NCI-H510A (cell line): ENCODE results near the gene TNFRSF4.
"Not testable (repeated sequence)": the region's sequence is repeated elsewhere in the genome, so short reads cannot be mapped to it uniquely, and the experiment has no call there.

Experiments used
- DNase-seq: peaks from one replicate; lab custom pipeline; 2025; lab: John Stamatoyannopoulos, UW

TNFRSF4 gene

DNA sequence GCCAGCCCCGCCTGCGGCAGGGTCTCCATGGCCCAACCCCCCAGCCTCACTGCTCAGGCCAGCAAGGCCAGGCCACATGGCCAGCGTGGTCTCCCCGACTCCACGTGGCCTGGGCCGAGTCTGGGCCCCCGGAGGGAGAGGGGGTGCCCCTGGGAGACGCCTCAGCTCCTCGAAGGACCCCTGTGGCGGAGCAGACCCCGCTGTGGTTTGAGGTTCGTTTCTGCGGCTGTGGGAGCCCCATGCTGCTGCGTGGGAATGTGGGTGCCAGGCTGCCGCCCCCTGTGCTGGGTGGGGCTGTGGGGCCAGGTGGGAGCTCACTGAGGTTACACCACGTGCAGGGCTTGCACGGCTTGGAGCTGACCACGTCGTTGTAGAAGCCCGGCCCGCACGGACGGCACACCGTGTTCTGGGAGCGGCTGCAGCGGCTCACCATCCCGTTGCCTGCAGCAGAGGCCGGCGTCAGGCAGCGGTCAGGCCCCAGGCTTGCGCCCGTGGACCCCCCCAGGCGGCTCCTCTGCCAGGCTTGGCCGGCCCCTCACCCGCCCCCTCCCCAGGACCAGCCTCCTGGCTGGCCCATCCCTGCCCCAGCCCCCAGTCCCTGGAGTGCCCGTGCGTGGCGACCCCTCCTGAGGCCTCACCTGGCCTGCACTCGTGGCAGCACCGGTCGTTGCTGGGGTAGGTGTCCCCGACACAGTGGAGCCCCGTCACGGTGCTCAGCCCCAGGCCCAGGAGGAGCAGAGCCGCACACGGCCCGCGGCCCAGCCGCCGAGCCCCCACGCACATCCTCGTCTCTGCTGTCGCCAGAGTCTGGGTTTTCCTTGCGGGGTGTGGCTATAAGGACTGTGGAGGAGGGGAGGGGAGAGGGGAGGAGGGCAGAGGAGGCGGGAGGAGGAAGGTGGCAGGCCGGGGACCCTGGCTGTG, at the start of gene TNFRSF4:
TSS of gene TNFRSF4 (minus strand) at position 809 of the 921 bp plus-strand sequence. CDS start at position 783, 26 bp downstream.
- DNase-seq = no peak

- no peak for DNase-seq
Measured at GRCh38 chr1:1262758-1263157, 48.8 kb upstream of the TNFRSF4 start.

DNA sequence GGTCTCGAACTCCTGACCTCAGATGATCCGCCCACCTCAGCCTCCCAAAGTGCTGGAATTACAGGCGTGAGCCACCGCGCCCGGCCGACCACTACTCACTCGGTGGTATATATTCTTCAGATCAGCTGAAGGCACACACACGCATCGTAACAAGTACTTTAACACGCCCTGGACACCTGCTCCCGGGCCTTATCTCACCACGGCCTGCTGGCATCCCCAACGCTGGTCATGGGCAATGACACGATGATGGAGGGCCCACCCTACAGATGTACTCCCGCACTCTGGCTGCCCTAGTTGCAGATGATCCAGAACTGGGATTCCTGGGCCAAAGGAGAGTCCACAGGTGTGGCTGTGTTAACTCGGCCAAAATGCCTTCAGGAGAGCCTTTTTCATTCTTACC, 48.1 kb upstream of the TNFRSF4 start:
- DNase-seq = no peak

DNA sequence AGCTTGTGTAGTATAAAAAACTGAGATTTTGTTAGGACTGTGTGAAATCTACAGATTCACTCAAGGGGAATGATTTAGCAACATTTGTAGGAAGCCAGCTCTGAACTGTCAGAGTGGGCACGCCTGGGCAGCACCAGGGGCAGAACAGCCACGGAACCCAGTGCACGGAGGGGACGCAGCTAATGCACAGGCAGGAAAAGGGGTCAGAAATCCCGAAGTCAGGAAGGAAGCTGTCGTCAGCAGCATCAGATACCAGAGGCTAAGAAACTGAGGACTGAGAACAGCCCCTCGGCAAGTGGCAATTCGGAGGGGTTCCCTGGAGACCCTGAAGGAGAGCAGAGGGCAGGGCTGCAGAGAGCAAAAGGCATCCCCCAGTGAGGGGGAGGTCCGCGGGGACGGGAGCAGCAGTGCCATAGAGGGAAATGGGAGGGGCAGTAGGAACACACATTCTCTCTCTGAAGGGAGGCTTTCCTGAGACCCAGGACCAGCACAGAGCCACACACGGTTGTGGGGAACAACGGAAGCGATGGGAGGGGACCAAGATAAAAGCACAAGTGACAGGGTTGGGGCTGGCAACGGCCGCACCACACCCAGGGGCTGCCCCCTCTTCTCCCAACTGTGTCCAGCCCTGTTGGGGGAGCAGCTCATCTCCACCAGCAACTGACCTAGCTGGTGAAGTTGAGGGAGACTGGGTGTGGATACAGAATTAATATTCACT, 47.0 kb upstream of the TNFRSF4 start:
- DNase-seq = peak; percentile 67

- DNase-seq = peak; percentile 98
Measured at GRCh38 chr1:1259951-1260600, 46.1 kb upstream of the TNFRSF4 start.

GRCh38 chr1:1259540-1259939, 45.6 kb upstream of the TNFRSF4 start:
- DNase-seq = no peak

DNA sequence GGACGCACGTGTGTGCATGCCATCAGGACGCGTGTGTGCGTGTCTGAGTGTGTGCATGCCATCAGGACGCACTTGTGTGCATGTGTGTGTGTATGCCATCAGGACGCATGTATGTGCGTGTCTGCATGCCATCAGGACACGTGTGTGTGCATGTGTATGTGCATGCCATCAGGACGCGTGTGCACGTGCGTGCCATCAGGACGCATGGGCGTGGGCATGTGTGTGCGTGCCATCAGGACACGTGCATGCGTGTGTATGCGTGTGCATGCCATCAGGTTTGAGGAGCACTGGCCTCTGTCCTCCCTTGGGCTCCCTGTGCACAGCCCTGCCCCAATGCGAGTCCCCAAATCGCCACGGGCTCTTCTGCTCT, 45.2 kb upstream of the TNFRSF4 start:
- no peak for DNase-seq

DNA sequence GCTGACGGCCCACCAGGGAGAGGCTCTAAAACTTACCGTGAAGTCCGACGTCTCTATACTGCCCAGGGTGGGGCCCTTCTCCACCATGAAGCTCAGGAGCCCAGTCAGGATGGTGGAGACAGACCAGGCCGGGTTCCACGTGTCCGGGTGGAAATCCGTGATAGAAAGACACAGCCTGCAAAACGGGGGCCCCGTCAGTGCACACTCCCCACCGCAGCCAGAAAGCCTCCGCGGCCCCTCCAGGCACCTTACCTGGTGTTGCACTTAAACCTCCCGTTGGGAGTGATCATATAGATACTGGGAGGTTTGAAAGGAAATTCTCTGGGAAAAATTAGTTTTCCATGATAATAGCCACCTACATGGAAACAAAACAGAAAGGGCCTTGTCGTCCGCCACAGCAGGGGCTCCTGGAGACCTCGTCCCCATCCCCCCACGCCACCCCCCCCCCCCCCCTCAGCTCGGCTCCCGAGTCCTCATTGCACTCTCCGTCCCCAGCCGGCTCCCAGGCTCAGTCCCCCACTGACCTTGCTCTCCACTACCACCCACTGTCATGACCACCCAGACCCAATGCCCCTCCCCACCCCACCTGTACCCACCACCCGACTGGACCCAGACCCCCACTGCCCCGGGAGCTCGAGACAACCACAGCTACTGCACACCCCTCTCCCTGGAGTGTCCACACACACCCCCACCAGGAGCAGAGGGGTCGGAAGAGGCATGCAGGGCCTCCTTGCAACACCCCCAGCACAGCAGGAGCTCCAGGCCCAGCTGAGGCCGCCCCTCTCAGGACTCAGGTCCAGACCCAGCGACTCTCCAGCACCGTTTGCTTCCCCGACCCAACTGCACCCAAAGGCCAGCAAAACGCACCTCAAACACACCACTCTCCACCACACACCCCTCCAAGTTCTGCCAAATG, 43.3 kb upstream of the TNFRSF4 start:
- no peak for DNase-seq

DNA sequence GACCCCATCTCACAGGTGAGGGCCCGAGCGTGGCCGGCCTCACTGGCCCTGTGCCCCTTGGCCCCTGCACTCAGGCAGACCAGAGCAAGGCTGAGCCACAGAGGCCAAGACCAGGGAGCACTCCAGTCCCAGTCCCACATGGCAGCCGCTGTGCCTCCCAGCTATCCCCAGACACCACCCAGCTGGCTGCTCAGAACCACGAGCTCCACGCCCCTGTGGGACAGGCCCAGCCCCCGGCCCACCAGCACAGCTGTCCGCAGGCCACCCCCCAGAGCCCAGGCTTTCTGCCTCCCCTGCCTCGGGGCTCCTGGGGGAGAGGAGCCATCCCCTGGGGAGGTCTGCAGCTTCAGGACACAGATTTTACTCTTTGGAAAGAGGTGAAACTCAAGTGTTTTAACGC, 41.7 kb upstream of the TNFRSF4 start:
- DNase-seq = no peak

GRCh38 chr1:1255078-1255477, 41.1 kb upstream of the TNFRSF4 start:
- no peak for DNase-seq

DNA sequence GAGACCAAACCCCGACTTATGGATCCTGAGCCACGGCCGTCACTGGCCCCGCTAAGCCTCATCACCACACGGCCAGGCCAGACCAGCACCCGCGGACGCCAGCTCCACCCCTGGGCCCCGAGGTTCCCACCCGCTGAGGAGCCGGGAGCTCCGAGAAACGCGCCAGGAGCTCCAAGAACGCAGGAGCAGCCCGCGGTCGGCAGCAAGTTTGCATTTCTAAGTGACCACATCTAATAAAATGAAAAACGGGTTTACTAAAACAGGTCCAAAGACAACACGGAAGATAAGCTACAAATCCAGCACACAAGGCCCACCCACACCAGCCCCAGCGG, 40.7 kb upstream of the TNFRSF4 start:
- no peak for DNase-seq

DNA sequence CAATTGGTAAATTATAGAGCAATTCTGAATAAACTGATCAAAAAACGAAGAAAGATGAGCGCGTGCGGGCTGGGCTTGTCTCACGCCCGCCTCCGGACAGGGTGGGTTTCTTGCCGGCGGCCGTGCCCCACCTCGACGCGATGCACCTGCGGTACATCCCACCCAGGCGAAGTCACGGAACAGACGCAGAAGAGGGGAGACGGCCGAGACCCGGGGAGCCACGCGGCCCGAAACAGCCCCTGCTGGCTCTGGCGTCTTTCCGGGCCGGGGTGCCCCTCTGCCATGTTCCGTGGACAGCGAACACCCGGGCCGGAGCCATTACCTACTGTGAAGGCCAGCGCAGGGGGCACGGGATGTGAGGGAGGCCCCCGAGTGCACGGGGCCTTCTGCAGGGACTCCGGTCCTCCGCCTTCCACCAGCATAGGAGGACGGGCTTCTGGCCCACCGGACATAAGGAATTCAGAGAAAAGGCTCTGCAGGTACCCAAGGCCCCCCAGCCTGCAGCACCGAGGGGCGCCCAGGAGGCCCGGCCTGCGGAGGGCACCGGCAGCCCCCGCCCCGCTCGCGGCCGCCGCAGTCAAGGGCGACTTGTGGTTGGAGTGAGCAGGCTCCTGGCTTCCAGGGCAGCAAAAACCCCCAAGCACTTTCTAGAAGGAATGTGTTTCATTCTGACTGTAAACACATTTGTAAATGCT, 40.2 kb upstream of the TNFRSF4 start:
- DNase-seq = no peak

GRCh38 chr1:1253314-1253713, 39.4 kb upstream of the TNFRSF4 start:
- no peak for DNase-seq

DNA sequence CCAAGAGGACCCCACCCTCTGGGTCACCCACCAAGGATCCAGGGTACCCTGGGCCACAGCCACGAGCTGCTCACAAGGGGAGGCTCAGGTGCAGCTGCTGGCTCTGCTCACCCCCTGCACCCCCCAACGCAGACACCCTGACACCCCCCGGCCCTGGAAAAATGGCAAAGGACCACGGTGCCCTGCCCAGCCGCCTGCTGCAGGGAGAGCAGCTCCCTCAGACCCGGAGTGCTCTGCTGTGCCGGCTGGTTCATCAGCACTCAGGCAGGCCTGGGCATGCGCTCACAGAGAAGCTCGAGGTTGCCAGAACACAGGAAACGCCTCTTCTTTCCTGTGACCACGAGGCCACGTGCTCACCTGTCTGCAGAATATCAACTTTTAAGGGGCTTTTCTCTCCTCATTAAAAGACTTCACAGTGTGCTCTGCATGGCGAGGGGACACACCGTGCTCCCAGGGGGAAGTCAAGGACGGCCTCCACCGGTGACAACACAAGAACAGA, 36.9 kb upstream of the TNFRSF4 start:
- DNase-seq = peak; percentile 97

GRCh38 chr1:1248009-1248913, 34.3 kb upstream of the TNFRSF4 start:
- DNase-seq = not testable (repeated sequence)

- no peak for DNase-seq
Measured at GRCh38 chr1:1247341-1247913, 33.5 kb upstream of the TNFRSF4 start.

DNA sequence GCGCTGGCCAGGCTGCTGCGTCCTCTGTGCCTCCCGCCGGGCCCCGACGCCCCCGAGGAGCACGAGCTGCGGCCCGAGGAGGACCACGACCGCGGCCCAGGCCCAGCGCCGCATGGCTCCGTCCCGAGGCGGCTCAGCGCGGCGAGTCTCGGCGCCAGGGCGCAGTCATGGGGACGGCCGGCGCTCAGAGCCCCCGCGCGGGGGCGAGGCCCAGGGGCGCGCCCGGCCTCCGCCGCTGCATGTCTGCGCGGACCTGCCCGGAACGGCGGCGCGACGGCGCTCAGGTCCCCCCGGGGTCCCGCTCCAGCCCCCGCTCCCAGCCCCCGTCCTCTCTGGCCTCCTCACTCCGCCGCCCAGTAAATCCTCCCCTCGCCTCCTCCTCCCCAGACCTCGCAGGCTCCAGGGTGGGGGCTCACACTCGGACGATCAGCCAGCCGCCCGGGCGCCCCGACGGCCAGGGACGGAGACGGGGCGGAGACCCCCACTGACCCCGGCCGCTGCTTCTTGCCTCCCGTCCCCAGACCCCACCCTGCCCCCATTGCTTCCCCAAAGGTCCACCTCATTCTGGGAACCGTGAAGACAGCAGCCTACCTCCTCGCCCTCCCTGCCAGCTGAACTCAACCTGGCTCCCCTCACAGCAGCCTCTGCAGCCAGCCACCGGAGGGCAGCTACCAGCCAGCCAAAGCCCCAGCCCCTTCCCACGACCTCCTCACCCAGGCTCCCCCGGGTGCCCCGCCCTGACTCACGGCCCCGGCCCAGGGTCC, 32.8 kb upstream of the TNFRSF4 start, which contains the start of gene C1QTNF12:
TSS of gene C1QTNF12 (minus strand) at position 146 of the 764 bp plus-strand sequence. CDS start at position 114, 32 bp downstream.
- no peak for DNase-seq

DNA sequence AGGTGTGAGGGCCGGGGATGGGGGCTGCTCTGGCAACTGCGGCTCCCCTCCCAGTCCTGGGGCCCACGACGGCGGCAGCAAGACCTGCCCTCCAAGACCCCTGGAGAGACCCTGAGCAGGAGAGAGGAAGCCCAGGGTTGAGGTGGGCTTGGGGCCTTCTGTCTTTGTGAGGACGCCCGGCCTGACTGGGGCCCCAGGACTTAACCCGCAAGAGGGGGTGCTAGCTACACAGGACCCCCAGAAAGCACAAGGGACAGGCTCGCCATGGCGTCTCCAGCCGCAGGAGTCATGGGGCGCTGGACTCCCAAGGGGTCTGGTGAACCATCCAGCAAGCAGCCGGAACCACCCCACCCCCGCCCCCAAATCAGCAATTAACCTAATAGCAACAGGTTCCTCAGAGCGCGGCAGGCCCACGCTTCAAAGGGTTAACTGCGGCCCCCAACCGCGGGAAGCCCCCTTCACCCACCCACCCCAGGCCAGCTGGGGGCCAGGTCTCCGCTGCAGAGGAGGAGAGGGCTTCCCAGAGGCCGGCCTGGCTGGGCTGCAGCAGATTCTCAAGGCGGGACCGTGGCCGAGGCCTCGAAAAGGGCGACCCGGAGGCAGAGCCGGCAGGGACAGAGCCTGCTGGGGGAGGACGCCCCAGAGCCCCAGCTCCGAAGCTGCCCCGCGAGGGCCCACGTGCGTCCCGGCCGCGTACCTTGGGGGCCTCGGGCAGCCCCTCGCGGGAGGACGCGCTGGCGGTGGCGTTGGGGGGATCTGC, 32.0 kb upstream of the TNFRSF4 start:
- DNase-seq = no peak
